ENCODE results near the gene MED6.

MED6 gene

DNA sequence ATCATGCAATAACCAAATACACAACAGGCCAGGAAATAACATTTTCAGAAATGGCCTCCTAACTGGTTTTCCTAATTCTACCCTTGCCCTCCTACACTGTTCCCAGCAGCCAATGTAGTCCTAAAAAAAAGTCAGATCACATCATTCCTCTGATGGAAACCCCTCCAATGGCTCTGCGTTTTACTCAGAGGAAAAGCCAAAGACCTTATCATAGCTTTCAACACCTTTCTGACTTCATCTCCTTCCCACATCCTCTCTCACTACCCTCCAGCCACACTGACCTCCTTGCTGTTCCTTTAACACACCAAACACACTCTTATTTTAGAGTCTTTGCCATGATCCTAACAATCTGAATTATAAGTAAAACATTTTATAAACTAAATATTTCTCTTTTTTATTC, 1.1 kb downstream of the MED6 start:
- no peak for DNase-seq (ENCODE audit: low spot score)

DNA sequence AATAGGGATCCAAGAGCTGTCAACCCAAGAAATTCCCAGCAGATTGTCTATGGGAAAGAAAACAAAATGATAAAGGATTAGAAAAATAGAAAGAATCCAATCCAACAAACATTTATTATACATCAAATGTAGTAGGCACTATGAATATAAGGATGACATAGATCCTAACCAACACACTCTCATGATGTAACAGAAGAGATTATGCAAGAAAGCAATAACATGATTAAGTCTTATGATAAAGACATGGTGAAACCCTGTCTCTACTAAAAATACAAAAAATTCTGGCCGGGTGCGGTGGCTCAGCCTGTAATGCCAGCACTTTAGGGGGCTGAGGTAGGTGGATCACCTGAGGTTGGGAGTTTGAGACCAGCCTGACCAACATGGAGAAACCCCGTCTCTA, 2.7 kb downstream of the MED6 start:
- DNase-seq (ENCODE audit: low spot score), result no peak

DNA sequence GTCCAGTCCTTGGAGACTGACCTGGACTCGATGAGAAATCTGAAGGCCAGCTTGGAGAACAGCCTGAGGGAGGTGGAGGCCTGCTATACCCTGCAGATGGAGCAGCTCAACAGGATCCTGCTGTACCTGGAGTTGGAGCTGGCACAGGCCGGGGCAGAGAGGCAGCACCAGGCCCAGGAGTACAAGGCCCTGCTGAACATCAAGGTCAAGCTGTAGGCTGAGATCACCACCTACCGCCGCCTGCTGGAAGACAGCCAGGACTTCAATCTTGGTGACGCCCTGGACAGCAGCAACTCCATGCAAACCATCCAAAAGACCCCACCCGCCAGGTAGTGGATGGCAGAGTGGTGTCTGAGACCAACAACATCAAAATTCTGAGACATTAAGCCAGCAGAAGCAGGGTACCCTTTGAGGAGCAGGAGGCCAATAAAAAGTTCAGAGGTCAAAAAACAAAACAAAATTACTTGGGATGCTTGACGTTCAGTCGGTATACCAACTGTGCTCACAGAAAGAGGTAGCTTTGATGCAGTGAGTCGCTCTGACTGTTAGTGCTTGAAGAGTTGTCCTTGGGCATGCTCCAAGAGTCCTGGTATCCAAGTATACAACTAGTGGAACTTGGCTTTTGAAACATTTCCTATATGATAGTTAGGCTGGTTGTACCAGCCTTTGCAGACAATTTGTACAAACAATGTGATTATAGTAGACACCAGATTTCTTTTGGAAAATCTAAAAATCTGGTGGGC, 4.8 kb downstream of the MED6 start:
- DNase-seq (ENCODE audit: low spot score), result no peak

DNA sequence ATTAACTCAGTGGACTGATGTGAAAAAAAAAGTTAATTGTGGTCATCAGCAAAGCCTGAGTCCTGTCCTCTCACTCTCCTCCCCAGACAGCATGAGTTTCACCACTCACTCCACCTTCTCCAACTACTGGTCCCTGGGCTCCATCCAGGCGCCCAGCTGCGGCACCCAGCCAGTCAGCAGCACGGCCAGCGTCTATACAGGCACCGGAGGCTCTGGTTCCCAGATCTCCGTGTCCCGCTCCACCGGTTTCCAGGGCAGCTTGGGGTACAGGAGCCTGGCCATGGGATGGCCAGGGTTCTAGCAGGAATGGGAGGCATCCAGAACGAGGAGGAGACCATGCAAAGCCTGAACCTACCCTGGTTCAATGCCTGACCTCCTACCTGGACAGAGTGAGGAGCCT, 6.0 kb downstream of the MED6 start:
- DNase-seq (ENCODE audit: low spot score), result no peak

DNA sequence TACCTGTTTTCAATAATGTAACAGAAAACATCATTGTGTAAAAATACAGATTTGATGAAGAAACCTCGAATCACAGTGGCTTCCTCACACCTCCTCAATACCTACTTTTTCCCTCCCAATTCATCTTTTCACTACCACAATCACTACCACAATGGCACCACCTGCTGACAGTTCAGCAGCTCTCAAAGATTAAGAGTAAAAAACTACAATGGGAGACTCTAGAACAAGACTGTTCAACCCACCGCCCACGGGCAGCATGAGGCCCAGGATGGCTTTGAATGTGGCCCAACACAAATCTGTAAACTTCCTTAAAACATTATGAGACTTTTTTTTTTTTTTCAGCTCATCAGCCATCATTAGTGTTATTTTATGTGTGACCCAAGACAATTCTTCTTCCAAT, 15.2 kb downstream of the MED6 start:
- DNase-seq (ENCODE audit: low spot score), result no peak

- DNase-seq (ENCODE audit: low spot score), result no peak
Observed at GRCh38 chr14:70576891-70577290, 23.6 kb downstream of the MED6 start.

- no peak for DNase-seq (ENCODE audit: low spot score)
Observed at GRCh38 chr14:70573050-70573449, 27.4 kb downstream of the MED6 start.

- DNase-seq (ENCODE audit: low spot score), result no peak
Observed at GRCh38 chr14:70571139-70571538, 29.3 kb downstream of the MED6 start.

- peak; percentile 33 for DNase-seq (ENCODE audit: low spot score)
Observed at GRCh38 chr14:70567791-70568190, 32.7 kb downstream of the MED6 start.

- no peak for DNase-seq (ENCODE audit: low spot score)
Observed at GRCh38 chr14:70563869-70564268, 36.6 kb downstream of the MED6 start.

- DNase-seq (ENCODE audit: low spot score), result no peak
Observed at GRCh38 chr14:70563417-70563816, 37.0 kb downstream of the MED6 start.

DNA sequence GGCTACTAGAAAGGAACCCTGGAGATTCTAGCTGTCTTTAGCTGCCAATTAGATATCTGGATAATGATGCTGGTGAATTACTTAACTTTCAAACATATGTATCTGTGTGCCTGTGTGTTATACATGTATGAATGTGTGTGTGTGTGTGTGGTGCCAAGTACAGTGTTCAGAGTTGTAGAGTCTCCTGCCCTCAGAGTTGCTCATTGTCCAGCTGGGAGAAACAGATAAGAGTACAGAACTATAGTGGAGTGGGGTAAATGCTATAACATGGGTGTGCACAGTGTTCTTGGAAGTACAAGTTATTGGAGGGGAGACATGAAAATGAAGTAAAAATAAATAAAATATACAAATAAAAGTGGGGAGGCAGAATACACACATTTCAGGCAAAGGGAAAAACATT, 42.1 kb downstream of the MED6 start:
- no peak for DNase-seq (ENCODE audit: low spot score)

GRCh38 chr14:70555890-70556289, 44.6 kb downstream of the MED6 start:
- peak; percentile 35 for DNase-seq (ENCODE audit: low spot score)

- no peak for DNase-seq (ENCODE audit: low spot score)
Observed at GRCh38 chr14:70538087-70538486, 62.4 kb downstream of the MED6 start.

- no peak for DNase-seq (ENCODE audit: low spot score)
Observed at GRCh38 chr14:70536830-70537229, 63.6 kb downstream of the MED6 start.

GRCh38 chr14:70534904-70535303, 65.6 kb downstream of the MED6 start, which contains the start of gene ADAM20:
ADAM20 (minus strand) TSS chr14:70535004; CDS start chr14:70524757, 10,247 bp downstream.
- DNase-seq (ENCODE audit: low spot score), result no peak

Measured in GM03348 (cell line).